GM12878 (cell line): ENCODE results near the gene PVALEF.

ENCODE experiments used
- EZH2 ChIP-seq: IDR thresholded peaks from 2 replicates; pipeline ENCODE4 v1.6.1; 2012; ENCODE audit warnings: low read depth, mild to moderate bottlenecking, control low read depth, inconsistent platforms, low read length, borderline replicate concordance; ENCODE audit not compliant: control insufficient read depth
- POLR2A ChIP-seq: IDR thresholded peaks from 2 replicates; pipeline ENCODE4 v1.6.1; 2011; ENCODE audit warnings: low read depth, mild to moderate bottlenecking, low read length
- SIN3A ChIP-seq: IDR thresholded peaks from 2 replicates; pipeline ENCODE4 v1.6.1; 2012; ENCODE audit warnings: low read depth, low read length, improper control_type of control experiment

DNA sequence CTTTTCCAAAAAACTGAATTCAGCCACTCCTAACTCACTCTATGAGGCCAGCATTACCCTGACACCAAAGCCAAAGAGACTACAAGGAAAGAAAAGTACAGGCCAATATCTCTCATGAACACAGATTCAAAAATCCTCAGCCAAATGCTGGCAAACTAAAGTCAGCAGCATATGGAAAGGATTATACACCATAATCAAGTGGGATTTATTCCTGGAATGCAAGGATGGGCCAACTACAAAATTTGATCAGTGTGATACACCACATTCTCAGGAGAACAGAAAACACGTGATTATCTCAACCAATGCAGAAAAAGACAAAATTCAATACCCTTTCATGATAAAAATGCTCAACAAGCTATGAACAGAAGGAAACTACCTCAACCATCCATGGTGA, 8.5 kb downstream of the PVALEF start:
- TF ChIP-seq POLR2A (no peak), SIN3A (no peak), EZH2 (no peak)
